NB4 (cell line): ENCODE results near the gene IGSF21.

Experiments
- DNase-seq: peaks from one replicate; pipeline ENCODE4 v3.0.0; 2010; ENCODE audit warnings: low read depth
- H3K4me3 ChIP-seq: one replicate; pipeline ENCODE4 v1.5.1; 2011; ENCODE audit warnings: mild to moderate bottlenecking, low read depth, low read length, moderate library complexity
- CTCF ChIP-seq: IDR thresholded peaks from one replicate; pipeline ENCODE4 v1.5.1; 2012; ENCODE audit warnings: low read depth, low read length
- MAX ChIP-seq: IDR thresholded peaks from 2 replicates; pipeline ENCODE4 v1.6.1; 2011; ENCODE audit warnings: low read depth, low read length
- MYC ChIP-seq: IDR thresholded peaks from 2 replicates; pipeline ENCODE4 v1.6.1; 2011; ENCODE audit warnings: low read depth, low read length
- POLR2A ChIP-seq: IDR thresholded peaks from 2 replicates; pipeline ENCODE4 v1.6.1; 2011; ENCODE audit warnings: mild to moderate bottlenecking; ENCODE audit not compliant: insufficient read length; ENCODE audit errors: extremely low read depth

Gene IGSF21

GRCh38 chr1:18141661-18142060, 34.1 kb downstream of the IGSF21 start:
- DNase-seq: no peak
- H3K4me3 ChIP-seq: no peak overlapping the region
- TF ChIP-seq MYC (no peak), CTCF (no peak), POLR2A (no peak), MAX (no peak)

- no peak for DNase-seq
- no peak overlapping the region for H3K4me3 ChIP-seq
- TF ChIP-seq MAX (no peak), POLR2A (no peak), MYC (no peak), CTCF (no peak)
Observed at GRCh38 chr1:18142471-18142870, 34.9 kb downstream of the IGSF21 start.

GRCh38 chr1:18142969-18143368, 35.4 kb downstream of the IGSF21 start:
- TF ChIP-seq MAX (no peak), POLR2A (no peak), MYC (no peak), CTCF (no peak)
- no peak overlapping the region for H3K4me3 ChIP-seq
- no peak for DNase-seq

- no peak for TF ChIP-seq CTCF
- TF ChIP-seq MYC: no peak
- no peak for TF ChIP-seq POLR2A
- no peak for TF ChIP-seq MAX
- DNase-seq: no peak
Observed at GRCh38 chr1:18144062-18144461, 36.5 kb downstream of the IGSF21 start.

GRCh38 chr1:18144916-18145647, 37.5 kb downstream of the IGSF21 start:
- DNase-seq: no peak
- no peak overlapping the region for H3K4me3 ChIP-seq
- TF ChIP-seq MAX: no peak
- TF ChIP-seq MYC: no peak
- TF ChIP-seq CTCF: no peak
- no peak for TF ChIP-seq POLR2A

More at GRCh38 chr1:18144062-18144461, 36.5 kb downstream of the IGSF21 start:
- no peak overlapping the region for H3K4me3 ChIP-seq
